ENCODE measurements around the gene SAMD5. TPM values are rescaled to one million over a fixed set of nuclear protein-coding genes. Genes with fewer than 3 reads are reported as not detected.

The SAMD5 gene
- total and polyA plus RNA-seq, 9 of the 15 experiments (the other 6 are each of a cell fraction or from before 2014, with no cell fraction given), result 0.15 to 0.91 (median 0.55) TPM

GRCh38 chr6:147497472-147497871 is 11.0 kb upstream of the SAMD5 start:
- FAIRE-seq (no peak), DNase-seq (ENCODE audit: extremely low read depth in 1 of 4, low spot score in 3 of 4) (no peak), ATAC-seq (no peak)
- POLR2A ChIA-PET, result no interaction called here
- no TSS peak for BruUV-seq (replicated peaks)
- CTCF ChIA-PET (ENCODE audit: low intra/inter-chr PET ratio), result no interaction called here
- 0 out of 2 replicates have a peak, but pooled peaks cover 3% of the 10 kb centered on the region for H3K9me3 ChIP-seq (replicated peaks; ENCODE audit: control insufficient read depth, insufficient read depth, low read depth, low read length)
- no peaks in the 10 kb centered on the region for H3K79me2 ChIP-seq (ENCODE audit: control insufficient read depth, insufficient read depth, low read length)
- H2AFZ ChIP-seq (ENCODE audit: low read depth, low read length), result no peak overlapping the region
- in situ Hi-C loops (cut with MboI), result no loop called here
- H3K36me3 ChIP-seq (ENCODE audit: control insufficient read depth, insufficient read depth, low read length), result no peaks in the 10 kb centered on the region
- no peak overlapping the region for H3K27ac ChIP-seq (ENCODE audit: extremely low read depth, low read depth, low read length)
- no peaks in the 10 kb centered on the region for H3K4me1 ChIP-seq (replicated peaks in 1 of 2; ENCODE audit: control insufficient read depth in 2 of 2, insufficient read depth in 2 of 2, low read length in 2 of 2)
- WGBS (ENCODE audit: insufficient coverage, low coverage, missing lambda C conversion rate), result 0% methylated on average over 1 of the region's 1 CpG
- H4K20me1 ChIP-seq (replicated peaks; ENCODE audit: control insufficient read depth, insufficient read depth, low read length), result no peaks in the 10 kb centered on the region
- H3K27me3 ChIP-seq (ENCODE audit: control insufficient read depth in 2 of 2, insufficient read depth in 2 of 2, low read length in 2 of 2), result peaks cover 2 to 6% of the 10 kb centered on the region in 2 experiments; a peak in 4 of 5 replicates
- H3K4me3 ChIP-seq, result no peak overlapping the region
- no peak overlapping the region for H3K9ac ChIP-seq (ENCODE audit: insufficient read depth in 1 of 2, low read depth in 2 of 2, low read length in 2 of 2)
- intact Hi-C loops (cut with micrococcal nuclease), result no loop called here
- TF ChIP-seq U2AF1 (optimal IDR thresholded peaks at IDR 0.05; ENCODE audit: low read depth, low read length) (no peak), ZFP1 (CRISPR knock-in tag; IDR thresholded peaks at IDR 0.05) (peak; percentile 95)
- H3K4me2 ChIP-seq (ENCODE audit: insufficient read depth, low read length), result no peak overlapping the region
- no peaks in the 10 kb centered on the region for H3K9me1 ChIP-seq (ENCODE audit: control insufficient read depth, insufficient read depth, low read length)

- FAIRE-seq (no peak), ATAC-seq (no peak), DNase-seq (ENCODE audit: extremely low read depth in 1 of 4, low spot score in 3 of 4) (no peak)
- Histone ChIP-seq H3K4me3 (no peak overlapping the region), H2AFZ (ENCODE audit: low read depth, low read length) (no peak overlapping the region), H3K4me2 (ENCODE audit: insufficient read depth, low read length) (no peak overlapping the region), H3K79me2 (ENCODE audit: control insufficient read depth, insufficient read depth, low read length) (no peaks in the 10 kb centered on the region), H3K9me3 (replicated peaks; ENCODE audit: control insufficient read depth, insufficient read depth, low read depth, low read length) (no peaks in the 10 kb centered on the region), H3K9ac (ENCODE audit: insufficient read depth in 1 of 2, low read depth in 2 of 2, low read length in 2 of 2) (no peak overlapping the region), H3K36me3 (ENCODE audit: control insufficient read depth, insufficient read depth, low read length) (no peaks in the 10 kb centered on the region), H3K27ac (ENCODE audit: extremely low read depth, low read depth, low read length) (no peak overlapping the region), H3K9me1 (ENCODE audit: control insufficient read depth, insufficient read depth, low read length) (no peaks in the 10 kb centered on the region), H3K4me1 (replicated peaks in 1 of 2; ENCODE audit: control insufficient read depth in 2 of 2, insufficient read depth in 2 of 2, low read length in 2 of 2) (peaks cover 12 to 21% of the 10 kb centered on the region in 2 experiments; a peak in 4 of 5 replicates), H3K27me3 (ENCODE audit: control insufficient read depth in 2 of 2, insufficient read depth in 2 of 2, low read length in 2 of 2) (peaks cover under 1 to 17% of the 10 kb centered on the region in 2 experiments; a peak in 2 of 5 replicates), H4K20me1 (replicated peaks; ENCODE audit: control insufficient read depth, insufficient read depth, low read length) (peaks cover 9% of the 10 kb centered on the region; the same call in 1 of the 2 replicates)
- intact Hi-C loops (cut with micrococcal nuclease) (loop anchor here (1.0 to 10.0 kb wide), 2 partner anchors 221 to 601 kb away; no protein-coding TSS in a partner anchor), in situ Hi-C loops (cut with MboI) (no loop called here)
- WGBS (ENCODE audit: insufficient coverage, low coverage, missing lambda C conversion rate), result 4% methylated on average over 3 of the region's 3 CpGs
- ChIA-PET POLR2A (interaction anchor here (1.0 kb wide), 1 partner anchor 9 kb away, joined by 3 read pairs; no protein-coding TSS in a partner anchor), CTCF (ENCODE audit: low intra/inter-chr PET ratio) (no interaction called here)
- no TSS peak for BruUV-seq (replicated peaks)
- TF ChIP-seq CHD1 (IDR thresholded peaks at IDR 0.05; ENCODE audit: low read length) (no peak), FOXA1 (IDR thresholded peaks at IDR 0.05; ENCODE audit: borderline replicate concordance) (no peak), IFI16 (CRISPR knock-in tag; IDR thresholded peaks at IDR 0.05) (no peak), ZC3H11A (IDR thresholded peaks at IDR 0.05; ENCODE audit: low read depth, low read length) (no peak), DDX20 (tag; IDR thresholded peaks at IDR 0.05; ENCODE audit: low read depth) (no peak), IRF9 (tag; IDR thresholded peaks at IDR 0.05) (no peak)
Observed at GRCh38 chr6:147503587-147503986, 4.9 kb upstream of the SAMD5 start.

Data from K562 (cell line).